Amniotic epithelial cell (primary cell): ENCODE data around the gene ZNF428.
A peak's percentile ranks its signal among the peaks of the same experiment; 100 is the strongest.
"Not testable (repeated sequence)": the region's sequence is repeated elsewhere in the genome, so short reads cannot be mapped to it uniquely, and the experiment has no call there.

Source experiments
- DNase-seq: peaks from one replicate; pipeline ENCODE4 v3.0.0-alpha.2; 2010; ENCODE audit warnings: low read depth

ZNF428 gene

DNA sequence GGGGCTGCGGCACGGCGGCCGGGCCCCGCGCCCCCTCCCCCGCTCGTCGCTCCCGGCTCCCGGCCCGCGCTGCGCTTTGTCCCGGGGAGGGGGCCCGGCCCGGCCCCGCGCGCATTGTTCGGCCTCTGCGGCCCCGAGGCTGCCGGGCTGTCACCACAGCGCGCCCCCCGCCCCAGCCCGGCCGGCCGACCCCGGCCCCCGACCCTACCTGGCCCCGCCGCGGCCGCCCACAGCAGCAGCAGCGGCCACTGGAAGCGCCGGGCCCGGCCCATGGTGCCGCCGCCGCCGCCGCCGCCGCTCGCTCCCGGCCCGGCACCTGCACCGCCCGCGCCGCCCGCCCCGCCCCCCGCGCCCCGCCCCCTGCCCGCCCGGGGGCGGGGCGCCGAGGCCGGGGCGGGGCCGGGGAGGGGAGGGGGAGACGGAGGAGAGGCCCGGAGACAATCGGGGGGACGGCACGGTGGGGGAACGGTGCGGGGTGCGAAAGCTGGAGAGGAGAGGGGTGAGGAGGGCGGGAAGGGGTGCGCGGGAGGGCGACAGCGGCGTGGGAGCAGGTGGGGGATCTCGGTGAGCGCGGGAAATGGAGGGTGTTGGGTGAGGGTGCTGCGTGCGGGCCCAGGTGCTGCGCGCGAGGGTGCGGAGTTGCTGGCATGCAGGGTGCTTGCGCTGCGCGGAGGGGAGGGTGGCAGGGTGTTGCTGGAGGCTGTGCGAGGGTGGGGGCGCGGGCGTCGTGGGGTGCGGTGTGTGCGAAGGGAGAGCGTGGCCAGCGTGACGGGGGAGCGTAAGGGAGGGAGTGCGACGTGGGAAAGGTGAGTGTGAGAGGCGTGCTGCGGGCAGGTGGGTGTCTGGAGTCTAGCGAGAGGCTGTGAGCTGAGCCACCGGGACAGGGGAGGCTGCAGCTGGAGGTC lies 20.3 kb upstream of the ZNF428 start, which contains the start of gene CADM4:
Gene CADM4 (minus strand): TSS at position 332 of the 905 bp plus-strand sequence. CDS start 60 bp downstream, at position 272.
- no peak for DNase-seq

DNA sequence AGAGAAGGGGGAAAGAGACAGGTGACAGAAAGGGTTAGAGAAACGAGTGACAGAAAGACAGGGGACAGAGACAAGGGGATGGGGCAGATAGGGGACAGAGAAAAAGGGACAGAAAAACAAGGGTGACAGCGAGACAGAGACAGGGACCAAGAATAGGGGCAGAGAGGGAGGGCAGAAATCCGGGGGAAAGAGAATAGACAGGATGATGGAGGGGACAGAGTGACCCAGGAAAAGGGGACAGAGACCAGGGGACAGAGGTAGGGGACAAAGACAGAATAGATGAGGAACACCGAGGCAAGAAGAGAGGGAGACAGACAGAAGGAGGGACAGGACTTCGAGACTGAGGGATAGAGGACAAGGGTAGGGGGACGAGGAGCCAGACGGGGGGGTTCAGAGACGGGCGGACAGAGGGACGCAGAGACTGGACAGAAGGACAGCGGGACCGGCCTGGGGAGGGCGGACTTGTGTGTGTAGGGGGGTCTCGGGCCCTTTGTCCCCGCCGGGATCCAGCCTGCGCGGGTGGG lies 19.6 kb upstream of the ZNF428 start:
- DNase-seq: no peak

DNA sequence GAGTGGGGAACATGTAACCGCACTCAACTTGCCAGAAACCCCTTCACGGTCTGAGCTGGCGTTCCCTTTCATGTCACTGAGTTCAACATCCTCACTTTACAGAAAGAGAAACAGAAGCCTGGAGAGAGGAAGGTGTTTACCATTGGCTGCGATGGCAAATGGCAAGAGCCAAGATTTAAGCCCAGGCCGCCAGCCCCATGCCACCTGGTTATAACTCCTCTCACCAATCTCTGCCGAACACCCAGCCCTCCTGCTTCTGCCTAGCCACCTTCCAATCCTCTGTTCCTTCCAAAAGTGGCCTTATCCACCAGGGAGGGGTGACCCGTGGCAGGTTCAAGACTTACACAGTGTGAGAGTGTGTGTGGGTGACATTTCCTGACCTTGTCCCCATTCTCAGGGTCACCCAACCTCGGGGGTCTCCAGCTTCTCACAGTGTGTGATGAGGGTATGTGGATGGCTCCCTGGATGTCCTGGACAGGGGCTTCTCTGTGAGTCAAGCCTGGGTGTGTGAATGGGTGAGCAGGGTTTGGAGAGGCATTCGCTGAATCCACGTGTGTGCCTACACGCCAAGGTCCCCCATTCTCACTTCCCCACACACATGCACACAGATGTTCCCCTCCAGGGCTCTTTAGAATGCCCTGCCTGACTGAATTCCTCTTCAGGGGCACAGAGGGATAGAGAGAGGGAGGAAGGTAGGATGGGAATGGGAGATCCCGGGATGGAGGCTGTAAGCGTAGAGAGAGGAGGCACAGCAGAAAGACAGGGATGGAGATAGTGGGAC lies 19.0 kb upstream of the ZNF428 start:
- DNase-seq: no peak

DNA sequence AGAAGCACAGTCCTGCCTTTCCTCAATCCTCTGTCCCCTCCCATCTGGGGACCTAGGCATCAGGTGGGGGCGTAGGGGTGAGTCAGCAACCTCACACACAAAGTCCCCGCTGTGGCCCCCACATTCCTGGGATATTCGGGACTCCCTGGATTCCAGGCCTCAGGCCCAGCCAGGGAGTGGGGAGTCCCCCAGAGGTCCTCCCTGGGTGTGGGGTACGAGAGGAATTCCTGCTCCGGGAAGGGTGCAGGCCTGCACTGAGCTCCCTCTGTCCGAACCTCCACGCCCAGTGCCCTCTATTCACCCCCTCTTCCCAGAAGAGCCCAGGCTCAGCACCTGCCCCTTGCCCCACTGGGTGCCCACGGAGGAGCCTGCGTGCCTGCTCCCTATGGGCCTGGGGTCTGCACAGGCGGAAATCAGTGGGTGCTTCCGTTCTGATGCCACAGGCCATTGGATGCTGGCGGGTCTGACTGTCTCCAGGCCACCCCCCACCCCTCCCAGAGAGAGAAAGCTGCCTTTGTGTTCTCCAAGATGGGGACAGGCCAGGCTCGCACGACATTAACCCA lies 16.8 kb upstream of the ZNF428 start:
- DNase-seq: peak; percentile 28

DNA sequence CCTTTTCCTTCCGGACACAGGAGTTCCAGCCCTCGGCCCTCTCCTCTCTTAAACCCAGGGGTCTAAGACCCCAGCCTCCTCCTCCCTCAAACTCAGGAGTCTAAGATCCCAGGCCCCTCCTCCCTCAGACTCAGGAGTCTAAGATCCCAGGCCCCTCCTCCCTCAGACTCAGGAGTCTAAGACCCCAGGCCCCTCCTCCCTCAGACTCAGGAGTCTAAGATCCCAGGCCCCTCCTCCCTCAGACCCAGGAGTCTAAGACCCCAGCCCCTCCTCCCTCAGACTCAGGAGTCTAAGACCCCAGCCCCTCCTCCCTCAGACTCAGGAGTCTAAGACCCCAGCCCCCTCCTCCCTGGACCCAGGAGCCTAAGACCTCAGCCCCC lies 16.1 kb upstream of the ZNF428 start:
- not testable (repeated sequence) for DNase-seq

DNA sequence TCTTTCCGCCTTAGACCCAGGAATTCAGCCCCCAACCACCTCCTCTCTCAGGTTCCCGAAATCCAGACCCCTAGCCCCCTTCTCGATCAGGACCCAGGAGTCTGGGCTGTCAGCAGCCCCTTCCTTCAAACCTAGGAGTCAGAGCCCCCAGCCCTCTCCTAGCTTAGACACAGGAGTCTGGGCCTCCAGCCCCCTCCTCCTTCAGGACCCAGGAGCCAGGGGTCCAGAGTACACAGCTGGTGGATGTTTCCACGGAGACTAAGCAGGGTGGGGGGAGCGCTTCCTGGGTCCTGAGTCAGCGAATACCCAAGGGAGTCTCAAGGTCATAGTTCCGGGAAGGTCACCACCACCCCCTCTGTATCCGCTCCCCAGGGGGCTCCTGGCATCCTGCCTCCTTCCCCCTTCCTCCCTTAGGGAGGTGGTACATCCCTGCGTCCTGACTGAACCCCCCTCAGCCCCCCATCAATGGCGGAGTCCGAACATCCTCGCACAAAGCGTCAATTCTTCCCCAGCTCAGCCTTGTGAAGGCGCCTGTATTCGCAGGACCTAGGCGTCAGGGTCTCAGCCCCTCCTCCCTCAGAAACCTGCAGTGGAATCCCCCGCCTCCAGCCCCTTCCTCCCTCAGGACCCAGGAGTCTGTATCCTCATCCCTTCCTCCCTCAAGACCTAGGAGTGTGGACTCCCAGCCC lies 15.6 kb upstream of the ZNF428 start:
- peak; percentile 28 for DNase-seq

DNA sequence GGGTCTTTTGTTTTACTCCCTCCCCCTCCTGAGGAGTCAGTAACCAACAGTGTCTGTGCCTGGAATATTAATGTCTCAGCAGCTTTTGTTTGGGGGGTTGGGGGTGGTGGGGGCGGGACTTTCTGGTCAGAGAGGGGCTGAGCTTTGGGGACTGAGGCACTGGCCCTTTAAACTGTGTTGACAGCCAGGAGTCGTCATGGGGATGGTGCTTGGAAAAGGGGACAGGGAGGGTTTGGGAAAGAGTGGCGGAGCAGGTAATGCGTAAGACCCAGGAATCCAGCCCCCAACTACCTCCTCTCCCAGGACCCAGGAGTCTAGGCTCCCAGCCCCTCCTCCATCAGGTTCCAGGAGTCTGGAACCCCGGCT lies 15.1 kb upstream of the ZNF428 start:
- DNase-seq: no peak

DNA sequence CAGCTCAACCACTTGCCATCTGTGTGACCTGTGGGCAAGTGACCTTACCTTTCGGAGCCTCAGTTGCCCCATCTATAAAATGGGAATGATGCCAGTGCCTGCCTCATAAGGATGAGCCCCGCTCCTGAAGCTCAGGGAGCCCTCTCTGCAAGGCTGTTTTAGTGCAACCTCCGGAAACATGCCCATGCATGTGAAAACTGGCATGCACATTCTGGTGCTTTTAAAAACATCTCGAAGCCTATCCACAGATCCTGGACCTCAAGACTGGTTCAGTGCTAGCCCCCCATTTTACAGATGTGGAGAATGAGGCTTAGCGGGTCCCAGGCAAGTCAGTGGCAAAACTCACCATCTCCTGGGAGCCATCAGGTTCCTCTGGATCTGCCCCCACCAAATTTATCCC lies 14.6 kb upstream of the ZNF428 start:
- no peak for DNase-seq

DNA sequence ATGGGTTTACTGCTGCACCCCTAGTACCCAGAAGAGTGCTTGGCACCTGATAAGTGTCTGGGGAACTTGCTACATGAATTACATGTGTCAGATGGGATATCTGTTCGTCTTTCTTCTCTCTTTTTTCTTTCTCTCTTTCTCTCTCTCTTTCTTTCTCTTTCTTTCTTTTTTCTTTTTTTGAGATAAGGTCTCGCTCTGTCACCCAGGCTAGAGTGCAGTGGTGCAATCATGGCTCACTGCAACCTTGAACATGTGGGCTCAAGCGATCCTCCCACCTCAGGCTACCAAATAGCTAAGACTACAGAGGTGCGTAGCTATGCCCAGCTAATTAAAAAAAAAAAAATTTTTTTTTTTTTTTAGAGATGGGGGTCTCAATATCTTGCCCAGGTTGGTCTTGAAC lies 14.1 kb upstream of the ZNF428 start:
- no peak for DNase-seq

DNA sequence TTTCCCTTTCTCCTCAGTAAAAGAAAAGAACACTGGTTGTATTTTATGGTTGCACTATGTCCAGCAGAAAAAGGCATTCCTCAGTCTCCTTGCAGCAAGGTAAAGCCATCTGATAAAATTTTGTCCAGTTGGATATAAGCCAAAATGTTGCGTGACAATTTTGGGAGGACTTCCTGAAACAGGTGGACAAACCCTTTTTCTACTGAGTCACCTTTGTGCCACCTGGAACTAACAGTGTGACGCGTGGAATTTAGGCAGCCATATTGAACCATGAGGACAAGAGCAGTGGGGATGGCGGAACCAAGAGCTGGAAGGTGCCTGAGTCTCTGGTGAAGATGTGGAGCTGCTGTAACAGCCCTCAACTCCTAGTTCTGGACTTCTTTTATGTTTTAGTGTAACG lies 12.1 kb upstream of the ZNF428 start:
- DNase-seq: no peak

DNA sequence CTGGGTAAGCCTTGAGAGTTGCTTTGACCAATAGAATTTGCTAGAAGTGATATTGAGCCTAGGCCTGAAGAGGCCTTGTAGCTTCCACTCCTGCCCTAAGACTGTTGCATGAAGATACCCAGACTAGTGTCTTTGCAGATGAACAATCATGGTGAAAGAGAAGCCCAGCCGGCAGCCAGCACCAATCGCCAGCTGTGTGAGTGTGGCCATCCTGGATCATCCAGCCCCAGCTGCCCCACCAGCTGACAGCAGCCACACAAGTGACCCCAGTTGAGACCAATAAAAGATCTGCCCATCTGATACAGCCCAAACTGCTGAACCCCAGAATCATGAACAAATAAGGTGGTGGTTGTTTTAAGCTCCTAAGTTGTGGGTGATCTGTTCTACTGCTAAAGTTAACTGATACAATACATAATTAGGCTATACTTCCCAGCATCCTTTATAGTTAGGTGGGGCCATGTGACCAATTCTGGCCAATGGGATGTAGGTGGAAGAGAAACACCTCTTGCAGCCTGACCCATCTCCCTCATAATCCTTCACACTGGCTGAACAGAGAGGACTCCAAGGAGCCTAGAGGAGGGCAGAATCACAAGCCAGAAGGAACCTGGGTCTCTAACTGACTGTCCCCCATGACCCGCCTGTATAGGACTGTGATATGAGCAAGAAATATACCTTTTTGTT lies 9.4 kb upstream of the ZNF428 start:
- DNase-seq: no peak

DNA sequence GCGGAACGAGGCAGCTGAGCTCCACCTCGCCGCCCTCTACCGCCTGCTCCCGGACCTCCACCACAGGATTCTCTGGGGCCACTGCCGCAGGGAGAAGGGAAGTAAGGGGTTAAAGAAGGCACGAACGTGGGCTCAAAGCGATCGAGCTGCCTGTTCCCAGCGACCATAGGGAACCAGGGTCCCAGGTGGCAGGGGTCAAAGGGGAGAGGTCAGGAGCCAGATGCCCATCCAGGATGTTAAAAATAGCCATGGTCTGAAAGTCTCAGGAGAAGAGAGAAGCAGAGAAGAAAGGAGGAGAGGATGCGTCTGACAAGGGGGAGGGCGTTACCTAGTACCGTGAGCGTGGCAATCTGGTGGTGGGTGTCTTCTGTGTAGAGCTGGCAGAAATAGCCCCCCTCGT lies 7.4 kb upstream of the ZNF428 start:
- DNase-seq: no peak

DNA sequence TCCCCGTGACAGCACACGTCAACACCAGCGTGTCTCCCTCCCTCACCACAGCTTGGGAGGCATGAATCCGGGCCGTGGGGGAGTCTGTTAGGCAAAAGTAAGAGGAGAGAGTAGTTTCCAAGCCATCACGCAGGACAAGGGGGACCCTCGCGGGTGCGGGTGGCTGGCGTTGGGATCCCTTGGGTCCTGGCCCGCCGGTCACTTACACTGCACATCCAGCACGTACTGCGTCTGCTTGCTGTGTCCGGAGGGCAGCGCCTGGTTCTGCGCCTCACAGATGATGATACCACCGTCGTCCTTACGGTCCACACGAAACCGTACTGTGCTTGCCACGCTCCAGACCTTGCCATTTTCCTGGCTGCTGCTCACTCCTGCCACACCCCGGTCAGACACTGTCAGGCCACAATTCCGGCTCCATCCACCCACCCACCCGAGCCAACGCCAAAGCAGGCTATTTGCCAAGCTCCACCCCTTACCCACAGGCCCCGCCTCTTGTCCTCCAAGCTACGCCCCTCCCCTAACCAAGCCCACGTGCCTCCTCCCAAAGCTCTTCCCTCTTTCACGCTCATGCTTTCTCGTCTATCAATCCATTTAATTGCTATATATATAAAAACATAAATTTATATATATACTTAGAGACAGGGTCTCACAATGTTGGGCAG lies 6.6 kb upstream of the ZNF428 start:
- peak; percentile 38 for DNase-seq

DNA sequence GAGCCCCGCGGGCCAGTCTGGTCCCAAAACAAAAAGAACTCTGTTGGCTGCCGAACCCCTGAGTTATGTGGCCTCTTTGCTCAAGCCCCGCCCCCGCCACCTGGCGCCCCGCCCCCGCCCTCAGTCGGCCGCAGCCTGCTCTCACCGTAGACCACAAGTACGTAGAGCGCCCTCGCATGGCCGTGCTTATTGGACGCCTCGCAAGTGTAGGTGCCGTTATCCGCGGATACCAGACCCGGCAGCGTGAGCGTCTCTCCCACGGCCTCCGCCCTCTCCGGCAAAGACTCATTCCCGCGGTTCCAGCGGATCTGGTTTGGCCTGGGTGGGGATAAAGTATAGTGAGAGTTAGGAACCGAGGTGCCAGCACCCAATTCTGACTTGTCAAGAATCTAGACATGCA lies 5.5 kb upstream of the ZNF428 start:
- DNase-seq: peak; percentile 74

DNA sequence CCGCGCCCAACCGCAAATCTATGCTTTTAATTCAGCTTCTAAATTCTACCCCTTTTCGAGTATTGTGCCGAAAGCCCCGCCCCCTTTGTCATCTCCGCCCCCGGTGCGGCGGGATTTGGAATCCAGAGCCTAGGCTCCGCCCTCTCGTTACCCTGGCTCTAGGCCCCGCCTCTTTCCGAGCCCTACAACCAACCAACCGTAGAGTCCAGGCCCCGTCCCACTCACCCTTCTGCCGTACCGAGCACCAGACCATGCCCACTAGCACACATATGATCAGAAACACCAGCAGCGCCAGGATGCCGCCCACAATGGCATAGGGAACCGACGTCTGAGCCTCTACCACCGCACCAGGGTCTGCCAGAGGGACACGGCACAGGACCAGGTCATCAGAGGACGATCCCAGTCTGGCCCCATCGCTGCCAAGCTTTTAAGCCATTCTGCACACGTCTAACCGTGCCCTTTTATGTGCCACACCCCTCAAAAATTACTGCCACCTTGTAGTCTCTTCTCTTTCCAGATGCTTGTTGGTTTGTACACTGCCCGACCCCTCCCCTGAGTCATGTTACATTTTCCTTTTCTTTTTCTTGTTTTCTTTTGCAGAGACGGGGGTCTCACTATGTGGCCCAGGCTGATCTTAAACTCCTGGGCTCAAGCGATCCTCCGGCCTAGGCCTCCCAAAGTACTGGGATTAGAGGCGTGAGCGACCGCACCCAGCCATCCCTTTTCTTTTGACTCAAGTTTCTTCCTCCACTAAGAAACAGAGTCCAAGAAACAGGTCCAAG lies 4.7 kb upstream of the ZNF428 start:
- DNase-seq: no peak

DNA sequence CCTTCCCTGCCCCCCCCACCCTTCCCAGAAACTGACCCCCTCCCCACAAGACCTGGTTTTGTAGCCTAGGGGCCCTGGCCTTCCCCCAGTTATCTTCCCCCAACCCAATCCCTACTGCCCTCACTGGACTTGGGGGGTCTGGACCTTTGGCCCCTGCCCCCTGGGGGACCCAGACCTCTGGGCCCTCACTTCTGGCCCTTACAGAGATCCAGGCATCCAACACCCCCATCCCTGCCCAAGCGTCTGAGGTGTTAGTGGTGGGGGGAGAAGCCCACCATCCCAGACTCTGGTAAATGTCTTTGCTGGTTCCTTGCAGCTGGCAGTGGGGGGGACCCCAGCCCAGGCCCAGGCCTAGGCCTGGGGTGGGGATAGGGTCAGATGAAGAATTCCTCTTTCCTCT lies 3.5 kb upstream of the ZNF428 start:
- DNase-seq: no peak

DNA sequence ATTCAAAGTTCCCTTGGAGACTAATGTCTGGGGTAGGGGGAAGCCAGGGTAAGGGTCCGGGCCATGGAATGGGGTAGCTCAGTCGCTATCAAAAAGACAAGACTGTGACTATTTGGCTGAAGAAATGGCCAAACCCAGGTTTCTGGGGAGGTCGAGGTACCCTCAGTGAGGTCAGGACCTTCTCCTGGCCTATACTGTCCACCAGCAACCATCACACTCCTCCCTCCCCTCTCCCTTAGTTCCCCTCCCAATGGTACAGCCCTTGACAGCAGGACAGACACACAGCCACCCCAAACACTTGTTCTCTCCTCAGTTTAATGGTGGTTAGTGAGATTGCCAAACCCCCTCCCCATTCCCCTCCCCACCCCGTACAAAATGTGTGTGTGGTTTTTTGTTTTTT lies 2.6 kb upstream of the ZNF428 start:
- no peak for DNase-seq

DNA sequence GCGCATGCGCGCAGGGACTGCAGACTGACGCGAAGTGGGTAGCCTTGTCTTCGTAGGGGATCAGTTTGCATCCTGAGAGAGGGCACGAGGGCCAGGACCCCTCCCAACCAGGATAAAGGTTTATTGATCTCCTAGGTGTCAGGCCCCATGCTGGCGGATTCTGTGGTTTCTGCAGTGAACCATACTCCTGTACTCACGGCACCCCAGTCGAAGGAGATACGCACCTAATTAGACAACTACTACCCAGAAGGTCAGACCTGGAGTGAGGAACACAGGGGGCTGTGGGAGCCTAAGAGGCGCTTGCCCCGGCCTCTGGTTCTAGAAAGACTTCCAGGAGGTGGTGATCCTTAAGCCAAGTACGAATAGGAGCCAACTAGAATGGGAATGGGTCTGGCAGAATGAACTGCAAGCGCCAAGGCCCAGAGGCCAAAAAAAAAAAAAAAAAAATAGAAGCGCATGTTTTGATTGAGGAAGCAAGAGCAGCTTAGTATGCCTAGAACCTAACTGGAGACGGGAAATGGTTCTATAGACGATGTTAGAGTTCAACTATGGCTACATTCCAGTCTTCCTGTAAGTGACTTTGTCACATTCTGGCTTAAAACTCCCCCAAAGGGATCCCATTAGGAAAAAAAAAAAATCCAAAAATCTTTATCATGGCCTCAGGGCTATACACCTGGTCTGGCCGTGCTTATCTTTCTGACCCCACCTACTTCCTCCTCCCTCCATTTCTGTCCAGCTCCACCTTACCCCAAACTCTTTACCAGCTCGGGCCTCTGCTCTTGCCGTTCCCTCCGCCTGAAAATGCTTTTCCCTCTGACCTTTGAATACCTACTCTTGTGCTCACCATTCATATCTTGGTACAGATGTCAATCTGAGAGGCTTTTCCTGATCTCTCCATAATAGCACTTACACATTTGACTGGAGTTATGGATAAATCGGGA lies 902 bp upstream of the ZNF428 start:
- no peak for DNase-seq

DNA sequence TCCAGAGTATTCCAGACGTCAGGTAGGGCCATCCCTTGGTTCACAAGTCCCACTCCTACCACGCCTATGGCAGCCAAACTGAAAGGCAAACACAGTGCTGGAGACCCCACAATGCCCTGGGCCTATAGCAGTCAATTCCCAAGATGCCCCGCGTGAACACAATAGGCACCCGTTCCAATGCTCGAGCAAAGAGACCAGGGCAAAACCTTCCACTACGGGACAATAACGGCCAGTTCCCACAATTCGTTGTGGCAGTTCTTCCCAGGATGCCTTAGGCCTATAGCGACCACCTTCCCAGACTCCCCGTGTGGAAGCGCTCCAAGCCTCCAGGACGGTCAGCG lies 538 bp downstream of the ZNF428 start:
- peak; percentile 22 for DNase-seq
